Measurements from ENCODE around the gene LTF. TPM values are rescaled to one million over a fixed set of nuclear protein-coding genes. Genes with fewer than 3 reads are reported as not detected.

The LTF gene
- total and polyA plus RNA-seq, 4 donors = 0.36 to 14.7 (median 1.4) TPM

DNA sequence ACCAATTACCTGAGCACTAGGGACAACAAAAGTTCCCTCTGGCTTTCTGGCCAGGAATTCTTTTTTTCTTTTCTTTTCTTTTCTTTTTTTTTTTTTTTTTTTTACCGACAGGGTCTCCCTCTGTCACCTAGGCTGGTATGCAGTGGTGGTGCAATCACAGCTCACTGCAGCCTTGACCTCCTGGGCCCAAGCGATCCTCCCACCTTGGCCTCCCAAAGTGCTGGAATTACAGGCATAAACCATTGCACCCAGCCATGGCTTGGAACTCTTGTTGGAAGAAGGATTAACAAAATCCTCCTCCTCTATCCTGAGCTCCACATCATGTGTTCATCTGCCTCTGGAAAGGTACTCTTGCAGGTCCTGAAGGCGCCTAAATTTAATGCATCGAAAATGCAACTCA is 2.9 kb upstream of the LTF start:
- Histone ChIP-seq H3K9me3 (ENCODE audit: control insufficient read depth in 4 of 4, low read length in 3 of 4) (no peaks in the 10 kb centered on the region), H3K4me3 (ENCODE audit: low read depth in 1 of 3, low read length in 3 of 3) (no peak overlapping the region), H3K27me3 (ENCODE audit: control insufficient read depth in 4 of 4, insufficient read depth in 4 of 4, low read length in 3 of 4) (peaks cover 0 to 9% (median 0%) of the 10 kb centered on the region in 4 donors), H3K9ac (ENCODE audit: low read depth in 1 of 2, low read length in 2 of 2) (no peak overlapping the region), H3K4me1 (ENCODE audit: control insufficient read depth in 4 of 4, insufficient read depth in 4 of 4, low read length in 3 of 4) (no peaks in the 10 kb centered on the region), H3K27ac (ENCODE audit: low read depth in 1 of 2, low read length in 2 of 2) (no peak overlapping the region), H3K36me3 (ENCODE audit: control insufficient read depth in 4 of 4, insufficient read depth in 3 of 4, low read depth in 1 of 4, low read length in 3 of 4) (no peaks in the 10 kb centered on the region)
- DNase-seq (ENCODE audit: low spot score) = no peak
- 87% methylated on average over 4 of the region's 4 CpGs for WGBS
- TF ChIP-seq, protein P1, sequence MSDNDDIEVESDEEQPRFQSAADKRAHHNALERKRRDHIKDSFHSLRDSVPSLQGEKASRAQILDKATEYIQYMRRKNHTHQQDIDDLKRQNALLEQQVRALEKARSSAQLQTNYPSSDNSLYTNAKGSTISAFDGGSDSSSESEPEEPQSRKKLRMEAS (IDR thresholded peaks at IDR 0.05) = no peak
- TF ChIP-seq RAD21 (IDR thresholded peaks at IDR 0.05) (no peak), FOXA2 (IDR thresholded peaks at IDR 0.05) (no peak), ZBTB33 (IDR thresholded peaks at IDR 0.05) (no peak), NR2F2 (IDR thresholded peaks at IDR 0.05) (no peak)
- TF ChIP-seq, protein P2, sequence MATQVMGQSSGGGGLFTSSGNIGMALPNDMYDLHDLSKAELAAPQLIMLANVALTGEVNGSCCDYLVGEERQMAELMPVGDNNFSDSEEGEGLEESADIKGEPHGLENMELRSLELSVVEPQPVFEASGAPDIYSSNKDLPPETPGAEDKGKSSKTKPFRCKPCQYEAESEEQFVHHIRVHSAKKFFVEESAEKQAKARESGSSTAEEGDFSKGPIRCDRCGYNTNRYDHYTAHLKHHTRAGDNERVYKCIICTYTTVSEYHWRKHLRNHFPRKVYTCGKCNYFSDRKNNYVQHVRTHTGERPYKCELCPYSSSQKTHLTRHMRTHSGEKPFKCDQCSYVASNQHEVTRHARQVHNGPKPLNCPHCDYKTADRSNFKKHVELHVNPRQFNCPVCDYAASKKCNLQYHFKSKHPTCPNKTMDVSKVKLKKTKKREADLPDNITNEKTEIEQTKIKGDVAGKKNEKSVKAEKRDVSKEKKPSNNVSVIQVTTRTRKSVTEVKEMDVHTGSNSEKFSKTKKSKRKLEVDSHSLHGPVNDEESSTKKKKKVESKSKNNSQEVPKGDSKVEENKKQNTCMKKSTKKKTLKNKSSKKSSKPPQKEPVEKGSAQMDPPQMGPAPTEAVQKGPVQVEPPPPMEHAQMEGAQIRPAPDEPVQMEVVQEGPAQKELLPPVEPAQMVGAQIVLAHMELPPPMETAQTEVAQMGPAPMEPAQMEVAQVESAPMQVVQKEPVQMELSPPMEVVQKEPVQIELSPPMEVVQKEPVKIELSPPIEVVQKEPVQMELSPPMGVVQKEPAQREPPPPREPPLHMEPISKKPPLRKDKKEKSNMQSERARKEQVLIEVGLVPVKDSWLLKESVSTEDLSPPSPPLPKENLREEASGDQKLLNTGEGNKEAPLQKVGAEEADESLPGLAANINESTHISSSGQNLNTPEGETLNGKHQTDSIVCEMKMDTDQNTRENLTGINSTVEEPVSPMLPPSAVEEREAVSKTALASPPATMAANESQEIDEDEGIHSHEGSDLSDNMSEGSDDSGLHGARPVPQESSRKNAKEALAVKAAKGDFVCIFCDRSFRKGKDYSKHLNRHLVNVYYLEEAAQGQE (IDR thresholded peaks at IDR 0.05) = no peak

DNA sequence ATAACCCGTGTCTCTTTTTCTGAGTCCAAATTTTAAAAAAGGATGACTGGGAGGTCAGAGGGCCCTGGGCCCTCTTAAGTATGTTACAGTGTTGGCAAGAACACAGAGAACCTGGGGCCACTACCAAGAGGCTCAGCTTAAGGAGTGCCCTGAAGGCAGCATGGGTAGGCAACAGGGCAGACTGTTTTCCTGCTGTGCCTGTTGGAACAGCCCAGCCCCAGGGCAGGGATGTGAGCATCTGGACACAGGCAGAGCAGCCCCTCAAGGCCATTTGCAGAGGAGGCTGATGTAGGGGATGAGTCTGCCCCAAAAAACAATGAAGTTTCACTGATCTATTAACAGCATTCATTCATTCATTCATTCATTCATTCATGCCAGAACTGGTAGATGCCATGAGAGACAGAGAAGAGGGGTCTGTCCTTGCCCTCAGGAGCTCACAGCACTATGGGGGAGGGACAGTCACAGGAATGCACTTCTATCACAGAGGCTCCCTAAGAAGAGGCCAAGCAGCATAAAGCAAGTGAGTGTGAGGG is 2.2 kb upstream of the LTF start:
- H3K9me3 ChIP-seq (ENCODE audit: control insufficient read depth in 4 of 4, low read length in 3 of 4) = no peaks in the 10 kb centered on the region

DNA sequence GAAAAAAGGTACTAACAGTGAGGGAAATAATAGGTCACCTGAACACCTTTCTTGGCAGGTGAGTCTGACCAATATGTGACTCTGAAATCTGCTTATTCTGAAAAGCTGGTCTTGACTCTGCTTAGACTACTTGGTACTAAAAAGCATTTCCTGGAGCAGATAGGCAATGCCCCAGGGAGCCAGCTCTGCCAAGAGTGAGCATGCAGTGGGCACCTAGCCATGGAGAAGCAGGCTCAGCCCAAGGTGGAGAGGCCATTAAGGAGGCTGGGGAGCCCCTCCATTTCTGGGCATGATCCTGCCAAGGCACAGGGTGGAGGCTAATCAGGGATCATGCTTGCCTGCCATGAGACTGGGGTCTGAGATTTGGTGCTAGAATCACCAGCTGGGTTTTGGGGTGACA is 1.6 kb upstream of the LTF start:
- peaks cover 0 to 9% (median 0%) of the 10 kb centered on the region in 4 donors for H3K27me3 ChIP-seq (ENCODE audit: control insufficient read depth in 4 of 4, insufficient read depth in 4 of 4, low read length in 3 of 4)
- H3K27ac ChIP-seq (ENCODE audit: low read depth in 1 of 2, low read length in 2 of 2) = no peak overlapping the region
- no peaks in the 10 kb centered on the region for H3K9me3 ChIP-seq (ENCODE audit: control insufficient read depth in 4 of 4, low read length in 3 of 4)
- H3K36me3 ChIP-seq (ENCODE audit: control insufficient read depth in 4 of 4, insufficient read depth in 3 of 4, low read depth in 1 of 4, low read length in 3 of 4) = no peaks in the 10 kb centered on the region
- peak; percentile 22 for DNase-seq (ENCODE audit: low spot score)
- H3K4me1 ChIP-seq (ENCODE audit: control insufficient read depth in 4 of 4, insufficient read depth in 4 of 4, low read length in 3 of 4) = no peaks in the 10 kb centered on the region
- H3K4me3 ChIP-seq (ENCODE audit: low read depth in 1 of 3, low read length in 3 of 3) = no peak overlapping the region
- no peak overlapping the region for H3K9ac ChIP-seq (ENCODE audit: low read depth in 1 of 2, low read length in 2 of 2)
- no peak for TF ChIP-seq GABPA (IDR thresholded peaks at IDR 0.05 in 1 of 2, conservative IDR thresholded peaks at IDR 0.05 in 1 of 2)
- TF ChIP-seq, protein P1 (IDR thresholded peaks at IDR 0.05) = no peak
- TF ChIP-seq NR2F2 (IDR thresholded peaks at IDR 0.05) = no peak
- no peak for TF ChIP-seq JUND (IDR thresholded peaks at IDR 0.05)
- TF ChIP-seq, protein P3, sequence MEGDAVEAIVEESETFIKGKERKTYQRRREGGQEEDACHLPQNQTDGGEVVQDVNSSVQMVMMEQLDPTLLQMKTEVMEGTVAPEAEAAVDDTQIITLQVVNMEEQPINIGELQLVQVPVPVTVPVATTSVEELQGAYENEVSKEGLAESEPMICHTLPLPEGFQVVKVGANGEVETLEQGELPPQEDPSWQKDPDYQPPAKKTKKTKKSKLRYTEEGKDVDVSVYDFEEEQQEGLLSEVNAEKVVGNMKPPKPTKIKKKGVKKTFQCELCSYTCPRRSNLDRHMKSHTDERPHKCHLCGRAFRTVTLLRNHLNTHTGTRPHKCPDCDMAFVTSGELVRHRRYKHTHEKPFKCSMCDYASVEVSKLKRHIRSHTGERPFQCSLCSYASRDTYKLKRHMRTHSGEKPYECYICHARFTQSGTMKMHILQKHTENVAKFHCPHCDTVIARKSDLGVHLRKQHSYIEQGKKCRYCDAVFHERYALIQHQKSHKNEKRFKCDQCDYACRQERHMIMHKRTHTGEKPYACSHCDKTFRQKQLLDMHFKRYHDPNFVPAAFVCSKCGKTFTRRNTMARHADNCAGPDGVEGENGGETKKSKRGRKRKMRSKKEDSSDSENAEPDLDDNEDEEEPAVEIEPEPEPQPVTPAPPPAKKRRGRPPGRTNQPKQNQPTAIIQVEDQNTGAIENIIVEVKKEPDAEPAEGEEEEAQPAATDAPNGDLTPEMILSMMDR (IDR thresholded peaks at IDR 0.05; ENCODE audit: low read depth, low read length, missing input control) = no peak
- TF ChIP-seq YY1 (IDR thresholded peaks at IDR 0.05) = no peak
- TF ChIP-seq, protein P4, sequence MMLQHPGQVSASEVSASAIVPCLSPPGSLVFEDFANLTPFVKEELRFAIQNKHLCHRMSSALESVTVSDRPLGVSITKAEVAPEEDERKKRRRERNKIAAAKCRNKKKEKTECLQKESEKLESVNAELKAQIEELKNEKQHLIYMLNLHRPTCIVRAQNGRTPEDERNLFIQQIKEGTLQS (IDR thresholded peaks at IDR 0.05) = no peak
- no peak for TF ChIP-seq RAD21 (IDR thresholded peaks at IDR 0.05)
- TF ChIP-seq HNF4G (IDR thresholded peaks at IDR 0.05) = no peak
- TF ChIP-seq HNF4A (conservative IDR thresholded peaks at IDR 0.05) = no peak
- TF ChIP-seq RXRA (IDR thresholded peaks at IDR 0.05) = no peak
- no peak for TF ChIP-seq EGR1 (IDR thresholded peaks at IDR 0.05; ENCODE audit: low read depth in 2 of 2)
- no peak for TF ChIP-seq TAF1 (conservative IDR thresholded peaks at IDR 0.05)

More for the DNA sequence above, 2.2 kb upstream of the LTF start:
- Histone ChIP-seq H3K27me3 (ENCODE audit: control insufficient read depth in 4 of 4, insufficient read depth in 4 of 4, low read length in 3 of 4) (peaks cover 0 to 9% (median 0%) of the 10 kb centered on the region in 4 donors), H3K36me3 (ENCODE audit: control insufficient read depth in 4 of 4, insufficient read depth in 3 of 4, low read depth in 1 of 4, low read length in 3 of 4) (no peaks in the 10 kb centered on the region), H3K9ac (ENCODE audit: low read depth in 1 of 2, low read length in 2 of 2) (no peak overlapping the region), H3K4me3 (ENCODE audit: low read depth in 1 of 3, low read length in 3 of 3) (no peak overlapping the region), H3K4me1 (ENCODE audit: control insufficient read depth in 4 of 4, insufficient read depth in 4 of 4, low read length in 3 of 4) (no peaks in the 10 kb centered on the region), H3K27ac (ENCODE audit: low read depth in 1 of 2, low read length in 2 of 2) (no peak overlapping the region)
- no peak for DNase-seq (ENCODE audit: low spot score)
- WGBS = 83% methylated on average over 1 of the region's 1 CpG
- TF ChIP-seq FOXA2 (IDR thresholded peaks at IDR 0.05) (no peak), JUND (IDR thresholded peaks at IDR 0.05) (no peak), SP1 (IDR thresholded peaks at IDR 0.05) (no peak), RAD21 (IDR thresholded peaks at IDR 0.05) (no peak)
- TF ChIP-seq, protein P1 (IDR thresholded peaks at IDR 0.05) = no peak
- TF ChIP-seq, protein P4 (IDR thresholded peaks at IDR 0.05) = no peak
